Uterus (tissue), 4 donors: ENCODE measurements around the gene TRIP4. TPM values are rescaled to one million over a fixed set of nuclear protein-coding genes. Genes with fewer than 3 reads are reported as not detected.

Experiments
- DNase-seq, 2 donors: peaks; one replicate each; pipeline ENCODE4 v3.0.0-alpha.2; 2019 to 2020
- H3K27ac ChIP-seq, 2 donors: fragments of 200-600 bp; sonication (generic); 1 replicate in 1 of 2; 2 replicates in 1 of 2; pipeline ENCODE4 v1.5.1; 2016 to 2018
- H3K27me3 ChIP-seq, 2 donors: fragments of 200-600 bp; sonication (generic); one replicate each; pipeline ENCODE4 v1.5.1; 2018 to 2019; ENCODE audit warnings: control low read depth in 1 of 2
- H3K36me3 ChIP-seq, 2 donors: fragments of 200-600 bp; sonication (generic); one replicate each; pipeline ENCODE4 v1.5.1; 2019; ENCODE audit warnings: control low read depth in 1 of 2
- H3K4me1 ChIP-seq, 2 donors: fragments of 200-600 bp; sonication (generic); one replicate each; pipeline ENCODE4 v1.5.1; 2018 to 2019; ENCODE audit warnings: control low read depth in 1 of 2
- H3K4me3 ChIP-seq, 2 donors: fragments of 200-600 bp; sonication (generic); 1 replicate in 1 of 2; 2 replicates in 1 of 2; pipeline ENCODE4 v1.5.1; 2018 to 2019; ENCODE audit warnings: mild to moderate bottlenecking in 1 of 2
- H3K9me3 ChIP-seq, 2 donors: fragments of 200-600 bp; sonication (generic); one replicate each; pipeline ENCODE4 v1.5.1; 2019; ENCODE audit warnings: control low read depth in 1 of 2
- CTCF ChIP-seq, 4 experiments: fragments of 200-600 bp in 2 of 4; fragments of 450-650 bp in 2 of 4; sonication (generic) in 2 of 4; IDR thresholded peaks; one replicate each; pipeline ENCODE4 v1.5.1; 2016 to 2019; ENCODE audit warnings: antibody characterized with exemption in 4 of 4, mild to moderate bottlenecking in 2 of 4, moderate library complexity in 1 of 4
- POLR2A ChIP-seq, 2 donors: fragments of 450-650 bp; IDR thresholded peaks; one replicate each; pipeline ENCODE4 v1.6.1; 2016; ENCODE audit warnings: antibody characterized with exemption in 2 of 2, mild to moderate bottlenecking in 1 of 2, moderate library complexity in 1 of 2
- intact Hi-C: fragments of 100-400 bp; cut with DNase I; formaldehyde crosslinking; loops from one replicate; pipeline ENCODE4 v1.15.1; 2023; ENCODE audit warnings: low total_unique reads
- small RNA-seq: library from RNA; depleted of rRNA; stranded (forward); fragments of <200 nt; gene quantifications from one replicate; pipeline ENCODE3, GENCODE V24; 2016
- total RNA-seq, 4 donors: library from RNA; depleted of rRNA in 3 of 4; stranded (reverse); fragments of >200 nt in 3 of 4; gene quantifications; one replicate each; pipeline versions ENCODE4 v1.1.0 to v1.2.4, GENCODE V29; 2014 to 2023
- donor health status: DM: yes; HTN: yes; CAD: no.

The TRIP4 gene
- total RNA-seq, 4 donors from 2014 or later = 1.2 to 24.1 (median 20.3) TPM

GRCh38 chr15:64503640-64504039 lies 116.0 kb downstream of the TRIP4 start:
- Histone ChIP-seq H3K27me3 (no peaks in the 10 kb centered on the region), H3K36me3 (no peaks in the 10 kb centered on the region), H3K27ac (peak overlapping the region; percentile 58 to 62), H3K4me1 (peaks cover 0 to 18% of the 10 kb centered on the region in 2 donors), H3K9me3 (no peaks in the 10 kb centered on the region), H3K4me3 (no peak overlapping the region)
- DNase-seq = no peak
- no peak for TF ChIP-seq POLR2A (IDR thresholded peaks at IDR 0.05)
- no peak for TF ChIP-seq CTCF (IDR thresholded peaks at IDR 0.05)
- intact Hi-C loops = no loop called here

Small RNA genes lying within 50 kb of the gene (small RNA-seq; reads per million reads assigned to genes)
- gene RF00019 (not detected), gene RF00554 (not detected)

Other genes starting within 250 kb of the TRIP4 start
- 1 to 10 TPM in 1 of 4 donors, under 1 TPM in 1, not detected in 2; 0.55 to 1.7 TPM for gene SNX22, start 236.1 kb upstream of the TRIP4 start, total RNA-seq
- 100 to 1,000 TPM; 309 to 914 (median 465) TPM for gene PPIB, start 224.8 kb upstream of the TRIP4 start, total RNA-seq
- gene CSNK1G1, start 31.7 kb upstream of the TRIP4 start, total RNA-seq = 10 to 100 TPM; 16.5 to 41.8 (median 33.3) TPM
- 10 to 100 TPM in 1 of 4 donors, not detected in 3; 22.7 TPM for gene PCLAF, start 6.4 kb upstream of the TRIP4 start, total RNA-seq
- 10 to 100 TPM; 12.4 to 59.6 (median 26.1) TPM for gene ZNF609, start 72.7 kb downstream of the TRIP4 start, total RNA-seq